Hypothalamus (tissue), 51 donors: ENCODE results near the gene SSPN.

Experiments used
- DNase-seq, 51 donors: peaks; one replicate each; lab custom pipeline; 2025; lab: John Stamatoyannopoulos, UW

SSPN gene

GRCh38 chr12:26252946-26253345 lies 57.6 kb downstream of the SSPN start:
- DNase-seq = no peak

DNA sequence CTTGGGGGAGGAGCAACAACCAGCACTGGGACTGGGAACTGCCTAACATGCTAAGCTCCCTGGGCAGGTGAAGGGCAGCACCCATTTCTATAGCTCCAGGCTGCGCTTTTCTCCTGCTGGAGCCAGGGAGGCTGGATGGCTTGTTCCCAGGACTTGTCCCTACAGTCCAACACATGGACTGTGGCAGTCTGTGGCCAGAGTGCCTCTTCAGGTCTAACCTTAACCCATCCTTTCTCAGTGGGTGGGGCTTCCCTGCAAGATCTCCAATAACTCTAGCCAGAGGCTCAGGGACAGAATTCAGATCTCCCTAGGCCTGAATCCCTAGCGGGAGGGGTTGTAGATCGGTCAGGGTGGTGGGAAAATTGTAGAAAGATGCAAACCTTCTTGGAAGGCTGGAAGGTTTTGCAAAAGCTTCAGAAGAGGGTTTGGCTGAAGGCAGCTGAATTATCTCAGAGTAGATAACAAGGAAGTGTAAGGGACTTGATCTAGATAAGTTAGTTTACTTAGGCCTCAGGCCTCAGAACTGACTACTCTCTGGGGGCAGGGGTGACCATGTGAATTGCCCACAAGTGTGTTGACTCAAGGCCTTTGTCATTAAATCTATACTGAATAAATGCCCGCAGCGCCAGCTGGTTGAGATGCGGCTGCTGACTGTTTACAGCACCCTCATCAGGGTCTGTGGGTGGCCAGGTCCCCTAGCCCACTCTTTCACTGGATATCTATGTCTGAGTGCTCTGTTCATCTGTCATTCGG lies 60.7 kb downstream of the SSPN start:
- DNase-seq = no peak

GRCh38 chr12:26264215-26264838 lies 69.0 kb downstream of the SSPN start:
- no peak for DNase-seq

- no peak for DNase-seq
Measured at GRCh38 chr12:26265606-26266005, 70.2 kb downstream of the SSPN start.

DNA sequence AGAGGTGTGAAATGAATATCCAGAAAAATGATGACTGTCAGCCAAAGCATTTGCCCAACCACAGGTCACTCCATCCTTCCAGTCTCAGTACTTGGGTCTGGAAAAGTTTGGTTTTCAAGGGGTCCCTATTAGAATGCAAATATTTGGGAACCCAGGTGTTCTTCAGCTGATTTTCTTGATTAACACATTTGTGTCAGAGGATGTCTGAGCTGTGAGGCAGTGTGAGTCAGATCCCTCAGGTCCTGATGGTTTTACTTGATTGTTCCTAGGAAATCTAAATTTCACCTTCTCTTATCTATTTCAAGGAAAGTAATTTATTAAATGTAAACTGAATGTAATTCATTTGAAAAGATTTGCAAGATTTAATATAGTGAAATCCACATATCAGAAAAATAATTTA lies 71.5 kb downstream of the SSPN start:
- no peak for DNase-seq

- no peak for DNase-seq
Measured at GRCh38 chr12:26268841-26269561, 73.6 kb downstream of the SSPN start.

DNA sequence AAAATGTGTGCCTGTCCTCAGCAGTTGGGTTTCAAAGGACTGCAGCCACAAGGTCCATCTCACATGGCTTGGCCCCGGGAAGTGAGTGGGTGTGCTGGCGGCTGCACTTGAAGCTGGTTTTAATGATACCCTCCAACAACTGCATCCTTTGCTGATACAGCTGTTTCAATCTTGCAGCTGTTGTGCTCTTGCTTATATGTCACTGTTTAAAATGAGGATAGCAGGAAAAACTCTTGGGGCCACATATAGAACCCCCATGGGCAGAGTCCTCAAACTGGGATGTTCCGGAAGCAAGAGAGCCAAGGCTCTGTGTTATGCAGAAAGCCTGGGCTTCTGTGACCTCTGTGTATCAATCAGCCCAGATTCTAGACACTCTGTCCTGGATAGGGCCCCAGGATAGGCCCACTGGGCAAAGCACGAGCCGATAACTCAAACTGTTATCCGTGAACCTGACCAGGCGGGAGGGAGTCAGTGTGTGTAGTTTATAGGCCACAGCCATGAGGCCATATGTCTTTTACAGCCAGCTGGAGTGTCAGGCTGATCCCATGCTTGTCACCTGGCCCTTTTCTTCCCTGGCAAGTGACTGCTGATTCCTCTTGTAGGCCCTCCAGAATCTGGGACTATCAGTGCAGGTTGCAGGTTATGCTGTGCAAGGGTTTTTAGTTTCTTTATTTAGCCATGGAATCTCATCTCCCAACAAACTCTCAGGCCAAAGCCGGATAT lies 74.3 kb downstream of the SSPN start:
- DNase-seq = no peak

DNA sequence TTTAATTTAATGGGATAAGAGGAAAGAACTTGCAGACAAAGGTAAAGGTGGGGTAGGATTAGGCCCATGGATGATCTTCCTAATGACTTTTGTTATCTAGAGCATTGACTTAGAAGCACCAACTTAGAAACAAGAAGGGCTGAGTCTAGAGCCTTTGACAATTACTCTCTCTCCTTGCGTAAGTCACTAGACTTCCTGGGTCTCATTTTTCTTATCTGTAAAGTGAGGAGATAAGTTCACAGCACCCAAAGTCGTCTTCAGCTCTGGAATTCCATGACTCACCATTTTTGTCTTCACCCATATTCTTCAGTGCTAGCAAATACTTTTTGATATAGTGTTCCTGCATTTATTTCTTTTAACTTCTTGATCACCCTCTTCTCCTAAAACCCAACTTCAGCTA lies 75.7 kb downstream of the SSPN start:
- no peak for DNase-seq

DNA sequence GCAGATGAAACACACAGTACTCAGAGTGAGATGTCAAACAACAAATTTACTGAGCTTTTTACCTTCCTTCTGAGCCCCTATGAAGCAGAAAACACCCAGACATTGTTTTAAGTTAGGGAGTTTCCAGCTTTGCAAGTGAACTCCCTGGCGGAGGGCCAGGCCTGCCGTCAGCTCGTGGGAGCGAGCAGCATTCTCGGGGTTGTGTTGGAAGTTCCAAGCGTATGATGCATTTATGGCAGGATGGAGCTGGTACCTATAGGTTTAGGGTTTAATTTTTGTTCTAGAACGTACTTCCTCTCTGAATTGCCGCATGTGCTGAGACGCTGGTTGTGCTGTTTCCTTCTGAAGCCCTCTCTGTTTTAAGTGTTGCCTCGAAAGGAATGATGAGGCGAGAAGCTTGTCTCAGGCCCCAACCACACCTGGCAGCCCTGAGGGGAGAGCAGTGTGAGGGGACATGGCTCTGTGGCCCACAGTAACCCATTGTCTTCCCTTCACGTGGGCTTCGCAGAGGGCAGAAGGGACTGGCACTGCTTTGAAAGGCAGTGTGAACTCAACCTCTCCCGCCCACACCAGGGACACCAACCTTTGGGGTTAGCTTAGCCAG lies 76.6 kb downstream of the SSPN start:
- DNase-seq = peak in 30 of 51 donors; percentile 4 to 68 (median 34)

GRCh38 chr12:26272851-26273250 lies 77.5 kb downstream of the SSPN start:
- no peak for DNase-seq

DNA sequence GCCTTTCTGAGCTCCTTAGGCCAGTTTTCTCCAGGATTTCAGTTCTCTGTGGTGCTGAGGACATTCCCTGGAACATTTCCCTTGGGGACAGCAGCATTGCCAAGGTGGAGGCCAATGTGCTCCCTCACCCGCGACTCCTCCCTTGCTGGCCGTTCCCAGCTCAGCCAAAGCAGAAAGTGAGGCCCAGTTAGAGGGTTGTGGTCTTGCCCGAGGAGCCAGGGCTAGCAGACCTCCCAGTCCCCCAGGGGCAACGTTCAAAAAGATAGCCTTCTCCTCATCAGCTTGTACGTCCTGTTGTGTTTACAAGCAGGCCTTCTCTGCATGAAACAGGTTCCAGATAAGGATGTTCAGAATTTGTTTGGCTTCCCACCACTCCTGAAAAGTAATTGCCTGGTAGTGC lies 78.4 kb downstream of the SSPN start:
- DNase-seq = peak in 11 of 51 donors; percentile 6 to 37 (median 18)

DNA sequence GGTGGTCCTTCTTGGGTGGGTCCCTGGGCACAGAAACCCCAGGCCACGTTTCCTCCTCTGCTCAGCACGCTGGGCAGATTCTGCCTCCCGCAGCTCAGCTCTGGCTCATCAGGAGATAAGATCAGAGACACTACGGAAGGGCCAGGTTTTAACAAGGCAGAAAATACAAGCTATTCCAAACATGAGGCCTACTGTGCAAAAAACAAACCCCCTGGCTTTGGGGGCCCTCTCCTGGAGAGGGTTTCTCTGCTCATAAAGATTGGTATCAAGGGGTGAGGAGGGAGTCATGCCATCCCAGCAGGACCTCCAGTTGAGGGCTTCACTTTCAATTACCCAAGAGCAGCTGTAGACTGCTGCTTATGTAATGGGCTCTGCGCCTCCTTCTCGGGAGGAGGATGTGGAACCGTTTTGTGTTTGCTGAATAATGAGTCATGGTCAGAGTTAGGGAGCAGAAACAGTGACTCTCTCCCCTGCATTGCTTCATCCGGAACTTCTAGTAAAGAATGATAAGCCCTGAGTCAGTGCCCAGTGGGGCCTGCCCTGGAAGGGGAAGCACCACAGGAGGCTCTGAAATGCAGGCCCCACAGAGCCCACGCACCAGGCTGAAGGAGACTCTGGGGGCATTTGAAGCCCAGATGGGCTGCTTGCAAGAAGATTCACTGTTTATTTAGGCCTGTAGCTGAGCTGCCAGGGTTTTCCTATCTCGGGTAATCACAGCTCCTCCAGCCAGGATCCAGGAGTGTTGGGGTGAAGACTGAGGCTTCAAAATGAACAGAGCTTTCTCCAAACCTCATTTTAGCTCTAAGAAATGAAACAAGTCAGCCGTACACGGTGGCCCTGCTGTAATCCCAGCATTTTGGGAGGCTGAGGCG lies 79.3 kb downstream of the SSPN start:
- DNase-seq = peak in 34 of 51 donors; percentile 14 to 76 (median 44)

GRCh38 chr12:26275313-26276131 lies 80.1 kb downstream of the SSPN start:
- no peak for DNase-seq

DNA sequence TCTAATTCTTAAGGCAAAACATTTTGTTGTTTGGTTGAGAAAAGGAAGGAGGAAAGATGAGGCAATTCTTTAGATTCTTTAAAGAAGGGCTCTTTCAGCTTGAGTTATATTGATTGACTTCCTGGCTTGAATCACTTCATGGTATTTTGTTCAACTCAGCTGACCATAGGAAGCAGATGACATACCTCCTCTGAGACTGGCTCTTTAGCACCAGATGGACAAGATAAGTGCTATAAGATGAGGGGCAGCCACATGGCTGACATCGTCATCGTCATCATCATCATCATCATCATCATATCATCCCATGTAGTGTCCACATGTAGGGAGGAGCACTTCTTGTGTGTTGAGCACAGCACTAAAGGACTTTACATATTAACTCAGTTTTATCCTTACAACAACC lies 81.3 kb downstream of the SSPN start:
- no peak for DNase-seq

- no peak for DNase-seq
Measured at GRCh38 chr12:26277506-26278246, 82.3 kb downstream of the SSPN start.

- DNase-seq = no peak
Measured at GRCh38 chr12:26278266-26278665, 82.9 kb downstream of the SSPN start.

GRCh38 chr12:26278666-26279065 lies 83.3 kb downstream of the SSPN start:
- no peak for DNase-seq

GRCh38 chr12:26279091-26279490 lies 83.7 kb downstream of the SSPN start:
- no peak for DNase-seq
